RWPE2 (cell line): Measurements from ENCODE around the gene FCN3.

ENCODE experiments used
- ATAC-seq: fragments of 200-7000 bp; cut with Tn5 transposase; 3 replicates; pipeline ENCODE4 v1.9.1; 2021; ENCODE audit warnings: low read depth
- DNase-seq: peaks from one replicate; pipeline ENCODE4 v3.0.0-alpha.2; 2020; ENCODE audit warnings: low spot score
- H3K27ac ChIP-seq: fragments of 450-650 bp; 2 replicates; pipeline ENCODE4 v1.5.1; 2017; ENCODE audit warnings: mild to moderate bottlenecking; ENCODE audit not compliant: poor library complexity, severe bottlenecking
- H3K27me3 ChIP-seq: fragments of 250-450 bp; sonication (Bioruptor Pico); 2 replicates; pipeline ENCODE4 v1.5.1; 2021; ENCODE audit warnings: mild to moderate bottlenecking, moderate library complexity; ENCODE audit not compliant: insufficient read depth, poor library complexity, severe bottlenecking
- H3K36me3 ChIP-seq: fragments of 250-450 bp; sonication (Bioruptor Pico); 2 replicates; pipeline ENCODE4 v1.5.1; 2020; ENCODE audit warnings: low read depth, mild to moderate bottlenecking, moderate library complexity
- H3K4me1 ChIP-seq: fragments of 250-450 bp; sonication (Bioruptor Pico); 2 replicates; pipeline ENCODE4 v1.5.1; 2021; ENCODE audit warnings: mild to moderate bottlenecking, moderate library complexity; ENCODE audit not compliant: insufficient read depth, poor library complexity, severe bottlenecking
- H3K4me3 ChIP-seq: fragments of 250-450 bp; sonication (Bioruptor Pico); 2 replicates; pipeline ENCODE4 v1.5.1; 2021; ENCODE audit warnings: mild to moderate bottlenecking, moderate library complexity; ENCODE audit not compliant: severe bottlenecking
- H3K9me3 ChIP-seq: fragments of 250-450 bp; sonication (Bioruptor Pico); 2 replicates; pipeline ENCODE4 v1.5.1; 2021; ENCODE audit warnings: mild to moderate bottlenecking, moderate library complexity; ENCODE audit not compliant: severe bottlenecking
- CTCF ChIP-seq: fragments of 450-650 bp; IDR thresholded peaks from one replicate; pipeline ENCODE4 v1.5.1; 2017; ENCODE audit warnings: mild to moderate bottlenecking, moderate library complexity; ENCODE audit not compliant: poor library complexity, severe bottlenecking

FCN3 gene

GRCh38 chr1:27403931-27404330, 29.3 kb upstream of the FCN3 start:
- Histone ChIP-seq H3K9me3 (no peaks in the 10 kb centered on the region), H3K36me3 (peaks cover 21% of the 10 kb centered on the region), H3K27me3 (no peaks in the 10 kb centered on the region), H3K27ac (no peak overlapping the region), H3K4me3 (no peak overlapping the region), H3K4me1 (no peaks in the 10 kb centered on the region)
- DNase-seq (no peak), ATAC-seq (no peak)
- TF ChIP-seq CTCF: no peak

- Histone ChIP-seq H3K27ac (no peak overlapping the region), H3K36me3 (peaks cover 13% of the 10 kb centered on the region; the same call in 1 of the 2 replicates), H3K4me1 (no peaks in the 10 kb centered on the region), H3K27me3 (no peaks in the 10 kb centered on the region), H3K9me3 (no peaks in the 10 kb centered on the region), H3K4me3 (no peak overlapping the region)
- DNase-seq: no peak
- ATAC-seq: no peak; the same call in 2 of the 3 replicates
- no peak for TF ChIP-seq CTCF
Measured at GRCh38 chr1:27403065-27403726, 28.6 kb upstream of the FCN3 start.

GRCh38 chr1:27402349-27402754, 27.7 kb upstream of the FCN3 start:
- no peaks in the 10 kb centered on the region for H3K27me3 ChIP-seq
- H3K27ac ChIP-seq: no peak overlapping the region
- no peaks in the 10 kb centered on the region for H3K4me1 ChIP-seq
- no peaks in the 10 kb centered on the region for H3K9me3 ChIP-seq
- TF ChIP-seq CTCF: peak; percentile 30
- peak; percentile 15; the same call in 1 of the 3 replicates for ATAC-seq
- DNase-seq: no peak
- peaks cover 5% of the 10 kb centered on the region; the same call in 1 of the 2 replicates for H3K36me3 ChIP-seq
- H3K4me3 ChIP-seq: no peak overlapping the region

GRCh38 chr1:27400963-27401341, 26.3 kb upstream of the FCN3 start:
- no peak for TF ChIP-seq CTCF
- Histone ChIP-seq H3K4me1 (no peaks in the 10 kb centered on the region), H3K36me3 (no peaks in the 10 kb centered on the region), H3K27me3 (no peaks in the 10 kb centered on the region), H3K27ac (no peak overlapping the region), H3K4me3 (no peak overlapping the region), H3K9me3 (no peaks in the 10 kb centered on the region)
- ATAC-seq (0 out of 3 replicates have a peak, but pooled peaks have one; percentile 5), DNase-seq (no peak)
